Kidney epithelial cell (primary cell): ENCODE measurements around the gene AKAP12. TPM values are rescaled to one million over a fixed set of nuclear protein-coding genes. Genes with fewer than 3 reads are reported as not detected.

ENCODE experiments used
- DNase-seq: peaks from one replicate; pipeline ENCODE4 v3.0.0-alpha.2; 2010; ENCODE audit warnings: low read depth
- H3K27me3 ChIP-seq: 2 replicates; pipeline ENCODE4 v1.6.0; 2011; ENCODE audit warnings: low read length; ENCODE audit not compliant: control insufficient read depth, insufficient read depth
- H3K36me3 ChIP-seq: 2 replicates; pipeline ENCODE4 v1.5.1; 2011; ENCODE audit warnings: low read length; ENCODE audit not compliant: control insufficient read depth, insufficient read depth
- H3K4me3 ChIP-seq: 2 replicates; pipeline ENCODE4 v1.5.1; 2011; ENCODE audit warnings: low read depth, mild to moderate bottlenecking, control low read depth, low read length
- CTCF ChIP-seq: IDR thresholded peaks from 2 replicates; pipeline ENCODE4 v1.5.1; 2011; ENCODE audit warnings: mild to moderate bottlenecking, moderate library complexity, low read length, control low read depth, inconsistent platforms; ENCODE audit not compliant: insufficient read depth, poor library complexity, severe bottlenecking
- total RNA-seq: library from RNA; depleted of rRNA; stranded (reverse); fragments of >200 nt; gene quantifications from 2 replicates; pipeline ENCODE4 v1.2.3, GENCODE V29; 2015

Gene AKAP12
- total RNA-seq, 1 donor from 2014 or later = 581 TPM

- no peak for TF ChIP-seq CTCF
- no peak overlapping the region for H3K4me3 ChIP-seq
- H3K27me3 ChIP-seq = no peaks in the 10 kb centered on the region
- no peaks in the 10 kb centered on the region for H3K36me3 ChIP-seq
- DNase-seq = no peak
These were observed 148.5 kb downstream of the AKAP12 start for GRCh38 chr6:151388236-151388635.

- Histone ChIP-seq H3K36me3 (no peaks in the 10 kb centered on the region), H3K4me3 (peak overlapping the region; percentile 82), H3K27me3 (no peaks in the 10 kb centered on the region)
- no peak for DNase-seq
- TF ChIP-seq CTCF = no peak
These were observed 149.3 kb downstream of the AKAP12 start for GRCh38 chr6:151388997-151389617.

GRCh38 chr6:151389618-151390275 lies 150.0 kb downstream of the AKAP12 start:
- no peak for DNase-seq
- TF ChIP-seq CTCF = no peak
- Histone ChIP-seq H3K36me3 (no peaks in the 10 kb centered on the region), H3K4me3 (peak overlapping the region; percentile 82), H3K27me3 (no peaks in the 10 kb centered on the region)

GRCh38 chr6:151390276-151390850 lies 150.6 kb downstream of the AKAP12 start:
- peak overlapping the region; percentile 99 for H3K4me3 ChIP-seq
- no peak for TF ChIP-seq CTCF
- DNase-seq = peak; percentile 85

GRCh38 chr6:151390851-151391470 lies 151.2 kb downstream of the AKAP12 start:
- TF ChIP-seq CTCF = no peak
- Histone ChIP-seq H3K27me3 (no peaks in the 10 kb centered on the region), H3K4me3 (peak overlapping the region; percentile 99), H3K36me3 (no peaks in the 10 kb centered on the region)
- DNase-seq = no peak

More at GRCh38 chr6:151390276-151390850, 150.6 kb downstream of the AKAP12 start:
- Histone ChIP-seq H3K27me3 (no peaks in the 10 kb centered on the region), H3K36me3 (no peaks in the 10 kb centered on the region)
